HepG2 (cell line): ENCODE measurements around the gene CELF2. TPM values are rescaled to one million over a fixed set of nuclear protein-coding genes. Genes with fewer than 3 reads are reported as not detected.

ENCODE experiments used
- ATAC-seq: fragments of 200-7000 bp; cut with Tn5 transposase; 3 replicates; pipeline ENCODE4 v1.9.1; 2020; ENCODE audit warnings: mild to moderate bottlenecking, moderate library complexity
- BruUV-seq: library from RNA; stranded (reverse); fragments of 400-500 nt; replicated peaks from 2 replicates; lab custom pipeline; 2021; lab: Mats Ljungman, UMichigan
- CTCF ChIA-PET: fragments of 300-600 bp; formaldehyde crosslinking; extraction: SDS; loops from one replicate; lab custom pipeline; 2021; ENCODE audit warnings: low total read pairs, inconsistent platforms, low intra/inter-chr PET ratio; lab: Yijun Ruan, JAX
- POLR2A ChIA-PET: fragments of 350-600 bp; sonication (Branson Sonifier 250); formaldehyde crosslinking; loops from one replicate; lab custom pipeline; 2020; ENCODE audit warnings: antibody characterized with exemption, inconsistent platforms; lab: Yijun Ruan, JAX
- DNase-seq: peaks from one replicate; pipeline ENCODE4 v3.0.0-alpha.2; 2015; ENCODE audit warnings: low spot score
- FAIRE-seq: peaks from 3 replicates; lab custom pipeline; 2011; peaks lifted over from hg19 to GRCh38; lab: Jason Lieb, UNC
- H2AFZ ChIP-seq: one replicate; pipeline ENCODE4 v1.6.1; 2011; ENCODE audit warnings: low read length, inconsistent platforms
- H3K27ac ChIP-seq: fragments of 300-600 bp; 3 replicates; pipeline ENCODE4 v1.8.0; 2011; ENCODE audit warnings: mixed run types, mild to moderate bottlenecking, mixed read lengths, low read length, inconsistent platforms; ENCODE audit not compliant: insufficient read depth; ENCODE audit errors: extremely low read length
- H3K27me3 ChIP-seq, 2 experiments: fragments of 200-600 bp in 1 of 2; 2 replicates in 1 of 2; 3 replicates in 1 of 2; pipeline versions ENCODE4 v1.6.0 to v1.8.0; 2011; ENCODE audit warnings: low read length in 2 of 2, mild to moderate bottlenecking in 2 of 2, moderate library complexity in 2 of 2, inconsistent platforms in 1 of 2; ENCODE audit not compliant: insufficient read depth in 2 of 2, control insufficient read depth in 1 of 2
- H3K36me3 ChIP-seq, 2 experiments: fragments of 200-600 bp in 1 of 2; replicated peaks in 1 of 2; 2 replicates in 1 of 2; 3 replicates in 1 of 2; pipeline versions ENCODE4 v1.5.1 to v1.8.0; 2011; ENCODE audit warnings: low read length in 2 of 2, inconsistent platforms in 1 of 2; ENCODE audit not compliant: insufficient read depth in 2 of 2, control insufficient read depth in 1 of 2
- H3K4me1 ChIP-seq: 2 replicates; pipeline ENCODE4 v1.5.1; 2012; ENCODE audit warnings: low read length, inconsistent platforms; ENCODE audit not compliant: insufficient read depth
- H3K4me2 ChIP-seq: 2 replicates; pipeline ENCODE4 v1.6.0; 2011; ENCODE audit warnings: low read depth, low read length, inconsistent platforms
- H3K4me3 ChIP-seq, 3 experiments: fragments of 200-600 bp in 1 of 3; sonication (generic), shearing (Covaris generic) in 1 of 3; replicated peaks in 1 of 3; 2 replicates each; pipeline ENCODE4 v1.5.1; 2011 to 2016; ENCODE audit warnings: low read length in 3 of 3, inconsistent platforms in 2 of 3, low read depth in 2 of 3, mild to moderate bottlenecking in 2 of 3, control low read depth in 1 of 3, mixed read lengths in 1 of 3; ENCODE audit not compliant: insufficient read depth in 1 of 3
- H3K79me2 ChIP-seq: one replicate; pipeline ENCODE4 v1.6.1; 2011; ENCODE audit warnings: low read length, inconsistent platforms; ENCODE audit not compliant: insufficient read depth
- H3K9ac ChIP-seq: 2 replicates; pipeline ENCODE4 v1.6.0; 2011; ENCODE audit warnings: mild to moderate bottlenecking, low read depth, low read length, inconsistent platforms; ENCODE audit not compliant: insufficient read depth
- H3K9me3 ChIP-seq: 2 replicates; pipeline ENCODE4 v1.5.1; 2012; ENCODE audit warnings: mild to moderate bottlenecking, low read length
- H4K20me1 ChIP-seq: 2 replicates; pipeline ENCODE4 v1.6.0; 2011; ENCODE audit warnings: inconsistent platforms, mild to moderate bottlenecking, low read length, moderate library complexity; ENCODE audit not compliant: insufficient read depth
- HDAC2 ChIP-seq: sonication (generic); formaldehyde crosslinking; IDR thresholded peaks from 2 replicates; pipeline ENCODE4 v1.4.0; 2020; ENCODE audit warnings: missing genetic modification reagents
- HNRNPL ChIP-seq: fragments of 200-400 bp; formaldehyde crosslinking; IDR thresholded peaks from 2 replicates; pipeline ENCODE4 v1.6.1; 2017; ENCODE audit warnings: mild to moderate bottlenecking, low read depth, low read length
- IRF2 ChIP-seq: IDR thresholded peaks from 2 replicates; pipeline ENCODE4 v1.6.1; 2018; ENCODE audit warnings: missing genetic modification reagents, missing compliant biosample characterization
- NFE2L2 ChIP-seq: fragments of 150-350 bp; IDR thresholded peaks from 2 replicates; pipeline ENCODE4 v1.6.1; 2014; ENCODE audit warnings: low read length
- SETDB1 ChIP-seq: sonication (generic); formaldehyde crosslinking; IDR thresholded peaks from 2 replicates; pipeline ENCODE4 v1.5.1; 2020; ENCODE audit warnings: missing genetic modification reagents, mild to moderate bottlenecking, borderline replicate concordance
- SMC3 ChIP-seq: IDR thresholded peaks from 2 replicates; pipeline ENCODE4 v1.6.1; 2011; ENCODE audit warnings: low read length, improper control_type of control experiment
- ZNF205 ChIP-seq: IDR thresholded peaks from 2 replicates; pipeline ENCODE4 v1.6.1; 2018; ENCODE audit warnings: missing biosample characterization, missing genetic modification reagents
- ZNF296 ChIP-seq: sonication (generic); formaldehyde crosslinking; conservative IDR thresholded peaks from 2 replicates; pipeline ENCODE4 v1.5.0; 2020; ENCODE audit warnings: mild to moderate bottlenecking, missing genetic modification reagents
- ZNF749 ChIP-seq: sonication (generic); formaldehyde crosslinking; IDR thresholded peaks from 2 replicates; pipeline ENCODE4 v1.8.0; 2022; ENCODE audit warnings: mild to moderate bottlenecking, missing genetic modification reagents, moderate library complexity, borderline replicate concordance
- WGBS: methylation state at CpG from one replicate; pipeline ENCODE4 v1.1.6; 2017; ENCODE audit warnings: low lambda C conversion rate; 5-methylcytosine and 5-hydroxymethylcytosine counted together
- in situ Hi-C: cut with HindIII; loops from 2 replicates; pipeline ENCODE4 v1.10.0; 2017; ENCODE audit warnings: low pct_unique_long_range_greater_than_20kb; ENCODE audit not compliant: extremely low pct_ligation_motif_present
- intact Hi-C: fragments of 100-400 bp; cut with micrococcal nuclease; formaldehyde crosslinking; loops from one replicate; pipeline ENCODE4 v1.10.0; 2022; ENCODE audit not compliant: unreplicated experiment
- polyA plus RNA-seq, 8 experiments: library from polyadenylated mRNA; depleted of rRNA in 3 of 8; stranded (reverse) in 7 of 8; unstranded in 1 of 8; fragments of >200 nt; fragmentation: Illumina TruSeq in 4 of 8; extraction: Trizol in 4 of 8; gene quantifications; 2 replicates each; pipeline versions ENCODE4 v1.2.1 to v1.2.3, GENCODE V29; 2011 to 2016; ENCODE audit warnings: low read depth in 4 of 8, missing spikeins in 1 of 8, mixed read lengths in 1 of 8; ENCODE audit not compliant: insufficient read depth in 1 of 8
- total RNA-seq, 5 experiments: library from RNA; depleted of rRNA; stranded (reverse); fragments of >200 nt; fragmentation: Illumina TruSeq; extraction: Trizol; gene quantifications; 2 replicates each; pipeline ENCODE4 v1.2.3, GENCODE V29; 2016; ENCODE audit warnings: low read depth in 1 of 5
- TF ChIP-seq, protein P1 (sequence below): sonication (generic); formaldehyde crosslinking; IDR thresholded peaks from 2 replicates; pipeline ENCODE4 v1.4.0; 2020; ENCODE audit warnings: missing genetic modification reagents
- TF ChIP-seq, protein P2 (sequence below): sonication (generic); formaldehyde crosslinking; IDR thresholded peaks from 2 replicates; pipeline ENCODE4 v1.4.0; 2020; ENCODE audit warnings: mild to moderate bottlenecking, missing genetic modification reagents

CELF2 gene
- total and polyA plus RNA-seq, 2 of the 13 experiments (the other 11 are each of a cell fraction or from before 2014, with no cell fraction given): not detected

DNA sequence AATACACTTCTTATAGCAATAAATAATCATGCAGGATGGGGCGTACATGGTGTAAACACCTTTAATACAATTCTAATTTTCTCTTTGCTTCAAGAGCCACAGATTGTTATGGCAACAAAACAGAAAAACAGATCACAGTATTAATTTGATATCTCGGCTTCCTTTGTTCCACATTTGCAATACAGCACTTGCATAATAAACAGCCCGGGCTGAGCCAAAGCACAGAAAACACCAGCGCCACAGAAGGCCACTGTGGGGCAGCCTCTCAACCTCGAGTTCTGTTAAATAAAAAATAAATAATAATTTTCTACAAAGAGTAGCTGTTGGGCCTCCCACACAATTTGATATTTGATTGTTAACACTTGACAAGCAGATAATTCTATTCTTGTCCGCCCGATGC is 337.9 kb downstream of the CELF2 start:
- Histone ChIP-seq H3K79me2 (no peaks in the 10 kb centered on the region), H3K4me2 (no peak overlapping the region), H3K9ac (no peak overlapping the region), H4K20me1 (no peaks in the 10 kb centered on the region), H3K36me3 (no peaks in the 10 kb centered on the region), H3K27me3 (peaks cover 0 to 7% of the 10 kb centered on the region in 2 experiments; a peak in 1 of 5 replicates), H3K9me3 (no peaks in the 10 kb centered on the region), H3K4me1 (no peaks in the 10 kb centered on the region), H2AFZ (no peak overlapping the region), H3K27ac (no peak overlapping the region), H3K4me3 (no peak overlapping the region)
- intact Hi-C loops (no loop called here), in situ Hi-C loops (no loop called here)
- TF ChIP-seq, protein P1, sequence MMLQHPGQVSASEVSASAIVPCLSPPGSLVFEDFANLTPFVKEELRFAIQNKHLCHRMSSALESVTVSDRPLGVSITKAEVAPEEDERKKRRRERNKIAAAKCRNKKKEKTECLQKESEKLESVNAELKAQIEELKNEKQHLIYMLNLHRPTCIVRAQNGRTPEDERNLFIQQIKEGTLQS: no peak
- TF ChIP-seq SETDB1 (CRISPR knock-in tag): no peak
- no peak for TF ChIP-seq NFE2L2
- TF ChIP-seq ZNF749 (CRISPR knock-in tag): no peak
- no peak for TF ChIP-seq ZNF296
- TF ChIP-seq IRF2: no peak
- no peak for TF ChIP-seq SMC3
- TF ChIP-seq HDAC2 (CRISPR knock-in tag): no peak
- no peak for TF ChIP-seq HNRNPL
- TF ChIP-seq ZNF205 (CRISPR knock-in tag): no peak
- TF ChIP-seq, protein P2, sequence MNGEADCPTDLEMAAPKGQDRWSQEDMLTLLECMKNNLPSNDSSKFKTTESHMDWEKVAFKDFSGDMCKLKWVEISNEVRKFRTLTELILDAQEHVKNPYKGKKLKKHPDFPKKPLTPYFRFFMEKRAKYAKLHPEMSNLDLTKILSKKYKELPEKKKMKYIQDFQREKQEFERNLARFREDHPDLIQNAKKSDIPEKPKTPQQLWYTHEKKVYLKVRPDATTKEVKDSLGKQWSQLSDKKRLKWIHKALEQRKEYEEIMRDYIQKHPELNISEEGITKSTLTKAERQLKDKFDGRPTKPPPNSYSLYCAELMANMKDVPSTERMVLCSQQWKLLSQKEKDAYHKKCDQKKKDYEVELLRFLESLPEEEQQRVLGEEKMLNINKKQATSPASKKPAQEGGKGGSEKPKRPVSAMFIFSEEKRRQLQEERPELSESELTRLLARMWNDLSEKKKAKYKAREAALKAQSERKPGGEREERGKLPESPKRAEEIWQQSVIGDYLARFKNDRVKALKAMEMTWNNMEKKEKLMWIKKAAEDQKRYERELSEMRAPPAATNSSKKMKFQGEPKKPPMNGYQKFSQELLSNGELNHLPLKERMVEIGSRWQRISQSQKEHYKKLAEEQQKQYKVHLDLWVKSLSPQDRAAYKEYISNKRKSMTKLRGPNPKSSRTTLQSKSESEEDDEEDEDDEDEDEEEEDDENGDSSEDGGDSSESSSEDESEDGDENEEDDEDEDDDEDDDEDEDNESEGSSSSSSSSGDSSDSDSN: no peak
- DNase-seq (no peak), FAIRE-seq (no peak), ATAC-seq (no peak)
- WGBS: 50% methylated on average over 7 of the region's 7 CpGs
- BruUV-seq: no TSS peak
- POLR2A ChIA-PET: no interaction called here
- CTCF ChIA-PET: no interaction called here
